A549 (cell line): ENCODE measurements around the gene GRK3. TPM values are rescaled to one million over a fixed set of nuclear protein-coding genes. Genes with fewer than 3 reads are reported as not detected.

Experiments
- ATAC-seq, 2 experiments: fragments of 200-7000 bp in 1 of 2; fragments of >200 bp in 1 of 2; cut with Nextera tagmentation in 1 of 2; cut with Tn5 transposase in 1 of 2; 3 replicates each; pipeline versions ENCODE4 v1.8.0 to v1.9.1; 2018 to 2020; ENCODE audit warnings: mild to moderate bottlenecking in 1 of 2, moderate library complexity in 1 of 2
- CTCF ChIA-PET: fragments of 300-600 bp; sonication (Branson Sonifier 250); formaldehyde crosslinking; extraction: SDS; loops from one replicate; lab custom pipeline; 2021; ENCODE audit warnings: antibody characterized with exemption, inconsistent platforms; lab: Yijun Ruan, JAX
- POLR2A ChIA-PET: fragments of 350-600 bp; formaldehyde crosslinking; extraction: SDS; loops from one replicate; lab custom pipeline; 2021; ENCODE audit warnings: antibody characterized with exemption, inconsistent platforms; lab: Yijun Ruan, JAX
- DNase-seq, 2 experiments: peaks; one replicate each; pipeline versions ENCODE4 v3.0.0 to v3.0.0-alpha.2; 2011 to 2016; ENCODE audit warnings: low read depth in 1 of 2, low spot score in 1 of 2
- FAIRE-seq: peaks from 2 replicates; lab custom pipeline; 2011; peaks lifted over from hg19 to GRCh38; lab: Jason Lieb, UNC
- H3K27ac ChIP-seq, 2 experiments: fragments of >200 bp; sonication (Bioruptor Twin); formaldehyde crosslinking; 3 replicates each; pipeline ENCODE4 v1.5.1; 2016 to 2017
- H3K4me1 ChIP-seq: fragments of >200 bp; sonication (Bioruptor Twin); formaldehyde crosslinking; 3 replicates; pipeline ENCODE4 v1.6.1; 2016
- H3K4me2 ChIP-seq: fragments of >200 bp; sonication (Bioruptor Twin); formaldehyde crosslinking; 3 replicates; pipeline ENCODE4 v1.6.1; 2016
- H3K4me3 ChIP-seq: fragments of >200 bp; sonication (Bioruptor Twin); formaldehyde crosslinking; 3 replicates; pipeline ENCODE4 v1.5.1; 2016
- H3K9me3 ChIP-seq: fragments of >200 bp; sonication (Bioruptor Twin); formaldehyde crosslinking; 3 replicates; pipeline ENCODE4 v1.6.1; 2016
- CBX2 ChIP-seq: fragments of 200-600 bp; sonication (generic); IDR thresholded peaks from 2 replicates; pipeline ENCODE4 v1.6.1; 2016; ENCODE audit warnings: low read depth, mild to moderate bottlenecking, borderline replicate concordance
- CEBPB ChIP-seq, 2 experiments: fragments of >200 bp in 1 of 2; sonication (Bioruptor Twin) in 1 of 2; formaldehyde crosslinking in 1 of 2; IDR thresholded peaks; 2 replicates each; pipeline ENCODE4 v1.6.1; 2012 to 2016
- CHD4 ChIP-seq: fragments of 200-600 bp; sonication (generic); IDR thresholded peaks from 2 replicates; pipeline ENCODE4 v1.6.1; 2016; ENCODE audit warnings: antibody characterized with exemption, mild to moderate bottlenecking, borderline replicate concordance
- E2F6 ChIP-seq: IDR thresholded peaks from 2 replicates; pipeline ENCODE4 v1.6.1; 2012; ENCODE audit warnings: low read depth, borderline replicate concordance
- EHF ChIP-seq: fragments of 250-450 bp; sonication (Bioruptor Pico); IDR thresholded peaks from 2 replicates; pipeline ENCODE4 v1.5.0; 2020; ENCODE audit warnings: mild to moderate bottlenecking
- FOSB ChIP-seq: fragments of 250-450 bp; sonication (Bioruptor Pico); IDR thresholded peaks from 2 replicates; pipeline ENCODE4 v1.5.0; 2020; ENCODE audit warnings: mild to moderate bottlenecking, moderate library complexity
- FOSL2 ChIP-seq, 2 experiments: fragments of 450-650 bp in 1 of 2; fragments of >200 bp in 1 of 2; sonication (Bioruptor Twin) in 1 of 2; formaldehyde crosslinking; IDR thresholded peaks; 2 replicates each; pipeline versions ENCODE4 v1.5.0 to v1.6.1; 2016 to 2020; ENCODE audit warnings: mild to moderate bottlenecking in 1 of 2, moderate library complexity in 1 of 2
- HOXB5 ChIP-seq: fragments of 250-450 bp; sonication (Bioruptor Pico); IDR thresholded peaks from 2 replicates; pipeline ENCODE4 v1.5.0; 2020; ENCODE audit warnings: mild to moderate bottlenecking, moderate library complexity
- JUNB ChIP-seq: fragments of >200 bp; sonication (Bioruptor Twin); formaldehyde crosslinking; IDR thresholded peaks from 2 replicates; pipeline ENCODE4 v1.6.1; 2016
- KDM1A ChIP-seq: fragments of 200-600 bp; sonication (generic); IDR thresholded peaks from 2 replicates; pipeline ENCODE4 v1.6.1; 2016; ENCODE audit warnings: low read depth, mild to moderate bottlenecking
- KDM5A ChIP-seq: fragments of 200-600 bp; sonication (generic); IDR thresholded peaks from 2 replicates; pipeline ENCODE4 v1.6.1; 2016; ENCODE audit warnings: antibody characterized with exemption, mild to moderate bottlenecking
- MAFK ChIP-seq: fragments of 450-650 bp; IDR thresholded peaks from 2 replicates; pipeline ENCODE4 v1.6.1; 2014; ENCODE audit not compliant: partially characterized antibody
- MYC ChIP-seq: IDR thresholded peaks from 2 replicates; pipeline ENCODE4 v1.6.1; 2012; ENCODE audit warnings: mild to moderate bottlenecking, inconsistent platforms, low read length, improper control_type of control experiment, borderline replicate concordance
- NR3C1 ChIP-seq: fragments of >200 bp; sonication (Bioruptor Twin); formaldehyde crosslinking; IDR thresholded peaks from 3 replicates; pipeline ENCODE4 v1.6.1; 2017
- PHF8 ChIP-seq: fragments of 200-600 bp; sonication (generic); IDR thresholded peaks from 2 replicates; pipeline ENCODE4 v1.6.1; 2016; ENCODE audit warnings: low read depth, mild to moderate bottlenecking, antibody characterized with exemption, moderate library complexity, borderline replicate concordance
- POLR2A ChIP-seq: IDR thresholded peaks from 2 replicates; pipeline ENCODE4 v1.6.1; 2012; ENCODE audit warnings: mild to moderate bottlenecking, low read length
- RAD21 ChIP-seq, 2 experiments: fragments of >200 bp in 1 of 2; sonication (Bioruptor Twin) in 1 of 2; formaldehyde crosslinking in 1 of 2; IDR thresholded peaks in 1 of 2; conservative IDR thresholded peaks in 1 of 2; 2 replicates in 1 of 2; 3 replicates in 1 of 2; pipeline ENCODE4 v1.6.1; 2012 to 2018; ENCODE audit warnings: inconsistent platforms in 1 of 2
- RCOR1 ChIP-seq: fragments of 150-350 bp; IDR thresholded peaks from 2 replicates; pipeline ENCODE4 v1.6.1; 2014; ENCODE audit warnings: antibody characterized with exemption, low read length, low read depth
- REST ChIP-seq: fragments of 200-600 bp; sonication (generic); IDR thresholded peaks from 2 replicates; pipeline ENCODE4 v1.6.1; 2016; ENCODE audit warnings: antibody characterized with exemption, mild to moderate bottlenecking, moderate library complexity
- RFX5 ChIP-seq: fragments of 450-650 bp; IDR thresholded peaks from 2 replicates; pipeline ENCODE4 v1.7.1; 2014; ENCODE audit warnings: antibody characterized with exemption, mild to moderate bottlenecking, moderate library complexity
- SMC3 ChIP-seq: fragments of >200 bp; sonication (Bioruptor Twin); formaldehyde crosslinking; IDR thresholded peaks from 3 replicates; pipeline ENCODE4 v1.6.1; 2018; ENCODE audit warnings: inconsistent platforms
- USF2 ChIP-seq: fragments of 450-650 bp; IDR thresholded peaks from 2 replicates; pipeline ENCODE4 v1.6.1; 2014; ENCODE audit warnings: antibody characterized with exemption
- ZFP36 ChIP-seq: fragments of 450-650 bp; IDR thresholded peaks from 2 replicates; pipeline ENCODE4 v1.6.1; 2014; ENCODE audit warnings: borderline replicate concordance; ENCODE audit not compliant: partially characterized antibody
- ZSCAN20 ChIP-seq: fragments of 250-450 bp; sonication (Bioruptor Pico); IDR thresholded peaks from 2 replicates; pipeline ENCODE4 v1.8.0; 2022; ENCODE audit warnings: mild to moderate bottlenecking, moderate library complexity
- WGBS: methylation state at CpG from one replicate; pipeline ENCODE4 v1.1.6; 2017; ENCODE audit errors: missing lambda C conversion rate; 5-methylcytosine and 5-hydroxymethylcytosine counted together
- polyA plus RNA-seq, 4 experiments: library from polyadenylated mRNA; depleted of rRNA in 3 of 4; stranded (reverse); fragments of >200 nt; fragmentation: RNase III in 1 of 4; extraction: RNeasy Plus Mini Kit Qiagen cat#74134 plus additional on column Dnase treatment in 1 of 4; gene quantifications; 2 replicates in 3 of 4; 3 replicates in 1 of 4; pipeline ENCODE4 v1.2.3, GENCODE V29; 2011 to 2017
- TF ChIP-seq, protein P1 (sequence below): IDR thresholded peaks from 2 replicates; pipeline ENCODE4 v1.6.1; 2012
- TF ChIP-seq, protein P2 (sequence below): fragments of 150-350 bp; IDR thresholded peaks from 2 replicates; pipeline ENCODE4 v1.6.1; 2014; ENCODE audit warnings: low read depth, mild to moderate bottlenecking, low read length
- TF ChIP-seq, protein P3 (sequence below): fragments of >200 bp; sonication (Bioruptor Twin); formaldehyde crosslinking; IDR thresholded peaks from 2 replicates; pipeline ENCODE4 v1.6.1; 2016
- TF ChIP-seq, protein P4 (sequence below): fragments of 250-450 bp; sonication (Bioruptor Pico); IDR thresholded peaks from 2 replicates; pipeline ENCODE4 v1.5.0; 2021; ENCODE audit warnings: mild to moderate bottlenecking, moderate library complexity, borderline replicate concordance

The GRK3 gene
- polyA plus RNA-seq, 2 of the 4 experiments (the other 2 are of a cell fraction), result 3.9 to 6.5 TPM

DNA sequence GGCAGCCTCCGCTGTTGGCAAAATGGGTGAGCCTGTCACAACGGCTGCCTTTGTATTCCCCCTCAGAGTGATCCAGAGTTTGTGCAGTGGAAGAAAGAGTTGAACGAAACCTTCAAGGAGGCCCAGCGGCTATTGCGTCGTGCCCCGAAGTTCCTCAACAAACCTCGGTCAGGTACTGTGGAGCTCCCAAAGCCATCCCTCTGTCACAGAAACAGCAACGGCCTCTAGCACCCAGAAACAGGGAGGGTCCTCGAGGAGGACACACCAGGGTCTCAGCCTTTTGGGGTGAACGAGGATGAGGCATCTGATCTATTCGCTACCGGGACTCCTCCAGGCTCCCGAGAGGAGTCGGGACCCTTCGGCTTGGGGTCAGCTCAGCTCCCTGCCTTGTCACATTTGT is 157.7 kb downstream of the GRK3 start:
- Histone ChIP-seq H3K9me3 (no peaks in the 10 kb centered on the region), H3K4me2 (no peak overlapping the region), H3K4me1 (no peaks in the 10 kb centered on the region), H3K4me3 (no peak overlapping the region), H3K27ac (no peak overlapping the region)
- ChIA-PET POLR2A (no interaction called here), CTCF (no interaction called here)
- 85% methylated on average over 16 of the region's 16 CpGs for WGBS
- FAIRE-seq, result no peak
- no peak for DNase-seq
- ATAC-seq, result no peak
- TF ChIP-seq HOXB5 (no peak), FOSB (CRISPR knock-in tag) (no peak), EHF (CRISPR knock-in tag) (no peak), KDM5A (no peak), KDM1A (no peak), MYC (no peak), E2F6 (no peak), CBX2 (no peak), RAD21 (conservative IDR thresholded peaks at IDR 0.05 in 1 of 2, IDR thresholded peaks at IDR 0.05 in 1 of 2) (no peak), MAFK (no peak), RCOR1 (no peak), ZSCAN20 (no peak), ZFP36 (no peak), POLR2A (no peak), CEBPB (IDR thresholded peaks at IDR 0.05) (no peak)
- TF ChIP-seq, protein P1, sequence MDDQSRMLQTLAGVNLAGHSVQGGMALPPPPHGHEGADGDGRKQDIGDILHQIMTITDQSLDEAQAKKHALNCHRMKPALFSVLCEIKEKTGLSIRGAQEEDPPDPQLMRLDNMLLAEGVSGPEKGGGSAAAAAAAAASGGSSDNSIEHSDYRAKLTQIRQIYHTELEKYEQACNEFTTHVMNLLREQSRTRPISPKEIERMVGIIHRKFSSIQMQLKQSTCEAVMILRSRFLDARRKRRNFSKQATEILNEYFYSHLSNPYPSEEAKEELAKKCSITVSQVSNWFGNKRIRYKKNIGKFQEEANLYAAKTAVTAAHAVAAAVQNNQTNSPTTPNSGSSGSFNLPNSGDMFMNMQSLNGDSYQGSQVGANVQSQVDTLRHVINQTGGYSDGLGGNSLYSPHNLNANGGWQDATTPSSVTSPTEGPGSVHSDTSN, result no peak
- TF ChIP-seq, protein P2, sequence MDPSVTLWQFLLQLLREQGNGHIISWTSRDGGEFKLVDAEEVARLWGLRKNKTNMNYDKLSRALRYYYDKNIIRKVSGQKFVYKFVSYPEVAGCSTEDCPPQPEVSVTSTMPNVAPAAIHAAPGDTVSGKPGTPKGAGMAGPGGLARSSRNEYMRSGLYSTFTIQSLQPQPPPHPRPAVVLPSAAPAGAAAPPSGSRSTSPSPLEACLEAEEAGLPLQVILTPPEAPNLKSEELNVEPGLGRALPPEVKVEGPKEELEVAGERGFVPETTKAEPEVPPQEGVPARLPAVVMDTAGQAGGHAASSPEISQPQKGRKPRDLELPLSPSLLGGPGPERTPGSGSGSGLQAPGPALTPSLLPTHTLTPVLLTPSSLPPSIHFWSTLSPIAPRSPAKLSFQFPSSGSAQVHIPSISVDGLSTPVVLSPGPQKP, result no peak
- TF ChIP-seq, protein P3, sequence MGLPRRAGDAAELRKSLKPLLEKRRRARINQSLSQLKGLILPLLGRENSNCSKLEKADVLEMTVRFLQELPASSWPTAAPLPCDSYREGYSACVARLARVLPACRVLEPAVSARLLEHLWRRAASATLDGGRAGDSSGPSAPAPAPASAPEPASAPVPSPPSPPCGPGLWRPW, result no peak

GRCh38 chr22:25722626-25723025 is 158.2 kb downstream of the GRK3 start:
- WGBS, result 94% methylated on average over 3 of the region's 3 CpGs
- ATAC-seq (no peak), FAIRE-seq (no peak)
- no peak for TF ChIP-seq NR3C1
- TF ChIP-seq, protein P2, result no peak
- TF ChIP-seq JUNB, result no peak
- TF ChIP-seq CHD4, result no peak
- TF ChIP-seq USF2, result no peak
- TF ChIP-seq, protein P4, sequence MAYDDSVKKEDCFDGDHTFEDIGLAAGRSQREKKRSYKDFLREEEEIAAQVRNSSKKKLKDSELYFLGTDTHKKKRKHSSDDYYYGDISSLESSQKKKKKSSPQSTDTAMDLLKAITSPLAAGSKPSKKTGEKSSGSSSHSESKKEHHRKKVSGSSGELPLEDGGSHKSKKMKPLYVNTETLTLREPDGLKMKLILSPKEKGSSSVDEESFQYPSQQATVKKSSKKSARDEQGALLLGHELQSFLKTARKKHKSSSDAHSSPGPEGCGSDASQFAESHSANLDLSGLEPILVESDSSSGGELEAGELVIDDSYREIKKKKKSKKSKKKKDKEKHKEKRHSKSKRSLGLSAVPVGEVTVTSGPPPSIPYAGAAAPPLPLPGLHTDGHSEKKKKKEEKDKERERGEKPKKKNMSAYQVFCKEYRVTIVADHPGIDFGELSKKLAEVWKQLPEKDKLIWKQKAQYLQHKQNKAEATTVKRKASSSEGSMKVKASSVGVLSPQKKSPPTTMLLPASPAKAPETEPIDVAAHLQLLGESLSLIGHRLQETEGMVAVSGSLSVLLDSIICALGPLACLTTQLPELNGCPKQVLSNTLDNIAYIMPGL (CRISPR knock-in tag), result no peak
- TF ChIP-seq MYC, result no peak
- TF ChIP-seq REST, result no peak
- no peak for TF ChIP-seq RFX5
- no peak for TF ChIP-seq RAD21 (conservative IDR thresholded peaks at IDR 0.05 in 1 of 2, IDR thresholded peaks at IDR 0.05 in 1 of 2)
- TF ChIP-seq FOSL2 (IDR thresholded peaks at IDR 0.05), result no peak
- no peak for TF ChIP-seq FOSL2 (CRISPR knock-in tag; IDR thresholded peaks at IDR 0.05)
- no peak for TF ChIP-seq KDM1A
- TF ChIP-seq SMC3, result no peak
- TF ChIP-seq PHF8, result no peak

More at GRCh38 chr22:25722626-25723025, 158.2 kb downstream of the GRK3 start:
- POLR2A ChIA-PET, result no interaction called here
- Histone ChIP-seq H3K27ac (no peak overlapping the region), H3K4me2 (no peak overlapping the region), H3K9me3 (no peaks in the 10 kb centered on the region), H3K4me3 (no peak overlapping the region), H3K4me1 (no peaks in the 10 kb centered on the region)
- DNase-seq, result no peak
- CTCF ChIA-PET, result no interaction called here
